Ishikawa (cell line): ENCODE results near the gene ARHGEF1.

Source experiments
- CEBPB ChIP-seq: IDR thresholded peaks from 2 replicates; pipeline ENCODE4 v1.6.1; 2012
- CREB1 ChIP-seq: IDR thresholded peaks from 2 replicates; pipeline ENCODE4 v1.6.1; 2012; ENCODE audit warnings: low read depth
- EGR1 ChIP-seq: IDR thresholded peaks from 2 replicates; pipeline ENCODE4 v1.6.1; 2012
- EP300 ChIP-seq: IDR thresholded peaks from 2 replicates; pipeline ENCODE4 v1.6.1; 2012; ENCODE audit warnings: borderline replicate concordance
- FOXM1 ChIP-seq: IDR thresholded peaks from 2 replicates; pipeline ENCODE4 v1.6.1; 2012; ENCODE audit warnings: low read depth, borderline replicate concordance
- NFIC ChIP-seq: IDR thresholded peaks from 2 replicates; pipeline ENCODE4 v1.6.1; 2012
- RAD21 ChIP-seq: IDR thresholded peaks from 2 replicates; pipeline ENCODE4 v1.6.1; 2012; ENCODE audit warnings: low read depth
- TAF1 ChIP-seq: IDR thresholded peaks from 2 replicates; pipeline ENCODE4 v1.6.1; 2012; ENCODE audit warnings: low read depth, mild to moderate bottlenecking
- TCF12 ChIP-seq: IDR thresholded peaks from 2 replicates; pipeline ENCODE4 v1.6.1; 2012; ENCODE audit warnings: low read depth
- TEAD4 ChIP-seq: IDR thresholded peaks from 2 replicates; pipeline ENCODE4 v1.6.1; 2012
- USF1 ChIP-seq: IDR thresholded peaks from 2 replicates; pipeline ENCODE4 v1.6.1; 2012
- YY1 ChIP-seq: IDR thresholded peaks from 2 replicates; pipeline ENCODE4 v1.6.1; 2012; ENCODE audit warnings: low read depth
- ZBTB7A ChIP-seq: IDR thresholded peaks from 2 replicates; pipeline ENCODE4 v1.6.1; 2012; ENCODE audit warnings: low read depth
- TF ChIP-seq, protein P1 (sequence below): IDR thresholded peaks from 2 replicates; pipeline ENCODE4 v1.6.1; 2012
- TF ChIP-seq, protein P2 (sequence below): IDR thresholded peaks from 2 replicates; pipeline ENCODE4 v1.6.1; 2012; ENCODE audit warnings: low read depth, mild to moderate bottlenecking

The ARHGEF1 gene

GRCh38 chr19:41861846-41862245 lies 21.1 kb upstream of the ARHGEF1 start:
- TF ChIP-seq, protein P1, sequence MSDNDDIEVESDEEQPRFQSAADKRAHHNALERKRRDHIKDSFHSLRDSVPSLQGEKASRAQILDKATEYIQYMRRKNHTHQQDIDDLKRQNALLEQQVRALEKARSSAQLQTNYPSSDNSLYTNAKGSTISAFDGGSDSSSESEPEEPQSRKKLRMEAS: no peak

GRCh38 chr19:41862445-41862986 lies 20.5 kb upstream of the ARHGEF1 start:
- TF ChIP-seq TAF1 (no peak), EP300 (no peak), NFIC (no peak), CEBPB (no peak), CREB1 (no peak), USF1 (no peak), EGR1 (no peak), ZBTB7A (no peak), RAD21 (no peak), FOXM1 (no peak), YY1 (no peak), TCF12 (no peak)
- TF ChIP-seq, protein P2, sequence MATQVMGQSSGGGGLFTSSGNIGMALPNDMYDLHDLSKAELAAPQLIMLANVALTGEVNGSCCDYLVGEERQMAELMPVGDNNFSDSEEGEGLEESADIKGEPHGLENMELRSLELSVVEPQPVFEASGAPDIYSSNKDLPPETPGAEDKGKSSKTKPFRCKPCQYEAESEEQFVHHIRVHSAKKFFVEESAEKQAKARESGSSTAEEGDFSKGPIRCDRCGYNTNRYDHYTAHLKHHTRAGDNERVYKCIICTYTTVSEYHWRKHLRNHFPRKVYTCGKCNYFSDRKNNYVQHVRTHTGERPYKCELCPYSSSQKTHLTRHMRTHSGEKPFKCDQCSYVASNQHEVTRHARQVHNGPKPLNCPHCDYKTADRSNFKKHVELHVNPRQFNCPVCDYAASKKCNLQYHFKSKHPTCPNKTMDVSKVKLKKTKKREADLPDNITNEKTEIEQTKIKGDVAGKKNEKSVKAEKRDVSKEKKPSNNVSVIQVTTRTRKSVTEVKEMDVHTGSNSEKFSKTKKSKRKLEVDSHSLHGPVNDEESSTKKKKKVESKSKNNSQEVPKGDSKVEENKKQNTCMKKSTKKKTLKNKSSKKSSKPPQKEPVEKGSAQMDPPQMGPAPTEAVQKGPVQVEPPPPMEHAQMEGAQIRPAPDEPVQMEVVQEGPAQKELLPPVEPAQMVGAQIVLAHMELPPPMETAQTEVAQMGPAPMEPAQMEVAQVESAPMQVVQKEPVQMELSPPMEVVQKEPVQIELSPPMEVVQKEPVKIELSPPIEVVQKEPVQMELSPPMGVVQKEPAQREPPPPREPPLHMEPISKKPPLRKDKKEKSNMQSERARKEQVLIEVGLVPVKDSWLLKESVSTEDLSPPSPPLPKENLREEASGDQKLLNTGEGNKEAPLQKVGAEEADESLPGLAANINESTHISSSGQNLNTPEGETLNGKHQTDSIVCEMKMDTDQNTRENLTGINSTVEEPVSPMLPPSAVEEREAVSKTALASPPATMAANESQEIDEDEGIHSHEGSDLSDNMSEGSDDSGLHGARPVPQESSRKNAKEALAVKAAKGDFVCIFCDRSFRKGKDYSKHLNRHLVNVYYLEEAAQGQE: no peak
- TF ChIP-seq, protein P1: no peak

DNA sequence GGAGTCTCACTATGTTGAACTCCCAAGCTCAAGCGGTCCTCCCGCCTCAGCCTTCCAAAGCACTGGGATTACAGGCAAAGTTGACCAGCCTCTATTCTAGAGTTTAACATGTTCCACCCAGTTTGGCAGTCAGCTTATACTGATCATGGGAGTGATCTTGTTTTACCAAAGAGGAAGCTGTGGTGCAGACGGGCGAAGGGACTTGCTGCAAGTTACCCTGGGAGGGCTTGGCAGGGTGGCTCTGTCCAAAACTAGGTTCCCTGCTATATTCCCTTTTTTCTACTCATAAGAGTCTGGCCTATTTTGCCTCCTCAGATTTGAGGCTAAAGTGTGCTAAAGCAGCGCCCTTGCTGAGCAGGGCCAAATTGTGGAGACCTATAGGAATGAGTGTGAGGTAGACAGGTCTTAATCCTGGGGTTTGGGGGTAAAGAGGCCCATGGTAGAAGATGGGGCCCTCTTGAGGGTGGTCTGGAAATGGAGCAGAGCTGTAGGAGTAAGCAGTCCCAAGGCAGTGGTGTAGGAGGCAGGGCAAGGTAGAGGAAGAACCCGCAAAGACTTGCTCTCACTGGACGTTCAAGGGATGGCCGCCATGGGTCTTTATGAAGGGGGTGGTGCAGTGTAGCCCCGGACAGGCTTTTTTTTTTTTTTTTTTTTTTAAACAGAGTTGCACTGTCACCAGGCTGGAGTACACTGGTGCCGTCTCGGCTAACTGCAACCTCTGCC lies 19.6 kb upstream of the ARHGEF1 start:
- no peak for TF ChIP-seq CEBPB
- TF ChIP-seq, protein P2: no peak
- TF ChIP-seq TEAD4: no peak
- no peak for TF ChIP-seq TAF1
- no peak for TF ChIP-seq ZBTB7A
- no peak for TF ChIP-seq USF1
- TF ChIP-seq CREB1: no peak
- TF ChIP-seq, protein P1: no peak
- TF ChIP-seq EGR1: no peak
- TF ChIP-seq YY1: no peak
- TF ChIP-seq RAD21: no peak
- no peak for TF ChIP-seq NFIC
- no peak for TF ChIP-seq TCF12

GRCh38 chr19:41864374-41864773 lies 18.6 kb upstream of the ARHGEF1 start:
- TF ChIP-seq, protein P1: no peak
- TF ChIP-seq TEAD4: no peak
- TF ChIP-seq EGR1: no peak
- TF ChIP-seq TCF12: no peak
- no peak for TF ChIP-seq EP300
- TF ChIP-seq RAD21: no peak
- TF ChIP-seq CEBPB: no peak
- no peak for TF ChIP-seq YY1
- no peak for TF ChIP-seq NFIC
- no peak for TF ChIP-seq USF1
- no peak for TF ChIP-seq CREB1
- no peak for TF ChIP-seq FOXM1
- no peak for TF ChIP-seq ZBTB7A
- TF ChIP-seq TAF1: no peak
- TF ChIP-seq, protein P2: no peak
